BJ (cell line): ENCODE results near the gene AAMP. TPM values are rescaled to one million over a fixed set of nuclear protein-coding genes. Genes with fewer than 3 reads are reported as not detected.

Experiments
- CTCF ChIA-PET: fragments of 350-600 bp; formaldehyde crosslinking; extraction: SDS; loops from one replicate; lab custom pipeline; 2021; ENCODE audit warnings: antibody characterized with exemption, inconsistent platforms; lab: Yijun Ruan, JAX
- POLR2A ChIA-PET: fragments of 300-600 bp; sonication (Branson Sonifier 250); formaldehyde crosslinking; extraction: SDS; loops from one replicate; lab custom pipeline; 2021; ENCODE audit warnings: antibody characterized with exemption; lab: Charles Lee
- DNase-seq: peaks from one replicate; pipeline ENCODE4 v3.0.0-alpha.2; 2011; ENCODE audit warnings: low read depth
- H3K27me3 ChIP-seq: 2 replicates; pipeline ENCODE4 v1.6.0; 2011; ENCODE audit warnings: low read length; ENCODE audit not compliant: control insufficient read depth, insufficient read depth
- H3K36me3 ChIP-seq: 2 replicates; pipeline ENCODE4 v1.5.1; 2011; ENCODE audit warnings: low read length; ENCODE audit not compliant: control insufficient read depth, insufficient read depth
- H3K4me3 ChIP-seq: 2 replicates; pipeline ENCODE4 v1.5.1; 2011; ENCODE audit warnings: low read depth, mild to moderate bottlenecking, control low read depth, low read length
- CTCF ChIP-seq: IDR thresholded peaks from 2 replicates; pipeline ENCODE4 v1.5.1; 2011; ENCODE audit warnings: low read depth, mild to moderate bottlenecking, control low read depth, inconsistent platforms, low read length, moderate library complexity; ENCODE audit not compliant: insufficient read depth
- polyA plus RNA-seq: library from polyadenylated mRNA; depleted of rRNA; stranded (reverse); fragments of >200 nt; gene quantifications from 2 replicates; pipeline ENCODE4 v1.2.3, GENCODE V29; 2011

The AAMP gene
- polyA plus RNA-seq, 1 experiment = 84.9 TPM

- POLR2A ChIA-PET = no interaction called here
- no peak overlapping the region for H3K4me3 ChIP-seq
- peaks cover 33% of the 10 kb centered on the region for H3K36me3 ChIP-seq
- DNase-seq = no peak
- CTCF ChIA-PET = no interaction called here
- no peaks in the 10 kb centered on the region for H3K27me3 ChIP-seq
- TF ChIP-seq CTCF = 0 out of 2 replicates have a peak, but pooled peaks have one; percentile 9
Measured at GRCh38 chr2:218263817-218264641, 5.9 kb downstream of the AAMP start.

DNA sequence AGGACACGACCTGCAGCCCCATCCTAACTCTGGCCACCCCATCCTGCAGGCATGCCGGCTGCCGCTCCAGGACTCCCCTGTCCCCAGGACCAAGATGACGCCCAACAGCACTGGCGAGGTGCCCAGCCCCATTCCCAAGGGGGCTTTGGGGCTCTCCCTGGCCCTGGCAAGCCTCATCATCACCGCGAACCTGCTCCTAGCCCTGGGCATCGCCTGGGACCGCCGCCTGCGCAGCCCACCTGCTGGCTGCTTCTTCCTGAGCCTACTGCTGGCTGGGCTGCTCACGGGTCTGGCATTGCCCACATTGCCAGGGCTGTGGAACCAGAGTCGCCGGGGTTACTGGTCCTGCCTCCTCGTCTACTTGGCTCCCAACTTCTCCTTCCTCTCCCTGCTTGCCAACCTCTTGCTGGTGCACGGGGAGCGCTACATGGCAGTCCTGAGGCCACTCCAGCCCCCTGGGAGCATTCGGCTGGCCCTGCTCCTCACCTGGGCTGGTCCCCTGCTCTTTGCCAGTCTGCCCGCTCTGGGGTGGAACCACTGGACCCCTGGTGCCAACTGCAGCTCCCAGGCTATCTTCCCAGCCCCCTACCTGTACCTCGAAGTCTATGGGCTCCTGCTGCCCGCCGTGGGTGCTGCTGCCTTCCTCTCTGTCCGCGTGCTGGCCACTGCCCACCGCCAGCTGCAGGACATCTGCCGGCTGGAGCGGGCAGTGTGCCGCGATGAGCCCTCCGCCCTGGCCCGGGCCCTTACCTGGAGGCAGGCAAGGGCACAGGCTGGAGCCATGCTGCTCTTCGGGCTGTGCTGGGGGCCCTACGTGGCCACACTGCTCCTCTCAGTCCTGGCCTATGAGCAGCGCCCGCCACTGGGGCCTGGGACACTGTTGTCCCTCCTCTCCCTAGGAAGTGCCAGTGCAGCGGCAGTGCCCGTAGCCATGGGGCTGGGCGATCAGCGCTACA lies 7.0 kb downstream of the AAMP start:
- Histone ChIP-seq H3K4me3 (no peak overlapping the region), H3K36me3 (peaks cover 33% of the 10 kb centered on the region), H3K27me3 (no peaks in the 10 kb centered on the region)
- DNase-seq = no peak
- no peak for TF ChIP-seq CTCF
- POLR2A ChIA-PET = no interaction called here
- CTCF ChIA-PET = interaction anchor here (0.9 to 1.4 kb wide), 4 partner anchors 9 to 77 kb away, joined by 3 to 4 read pairs (median 3); no protein-coding TSS in a partner anchor

GRCh38 chr2:218262237-218262600 lies 7.7 kb downstream of the AAMP start:
- H3K36me3 ChIP-seq = peaks cover 29% of the 10 kb centered on the region

GRCh38 chr2:218261423-218262236 lies 8.3 kb downstream of the AAMP start:
- Histone ChIP-seq H3K36me3 (peaks cover 25% of the 10 kb centered on the region), H3K4me3 (no peak overlapping the region), H3K27me3 (no peaks in the 10 kb centered on the region)
- POLR2A ChIA-PET = no interaction called here
- no peak for TF ChIP-seq CTCF
- CTCF ChIA-PET = interaction anchor here (0.9 to 1.4 kb wide), 4 partner anchors 10 to 76 kb away, joined by 3 to 4 read pairs (median 3); no protein-coding TSS in a partner anchor
- DNase-seq = no peak

More at GRCh38 chr2:218262237-218262600, 7.7 kb downstream of the AAMP start:
- TF ChIP-seq CTCF = no peak
- ChIA-PET POLR2A (no interaction called here), CTCF (interaction anchor here (0.9 to 1.4 kb wide), 4 partner anchors 9 to 76 kb away, joined by 3 to 4 read pairs (median 3); no protein-coding TSS in a partner anchor)
- DNase-seq = no peak
- Histone ChIP-seq H3K27me3 (no peaks in the 10 kb centered on the region), H3K4me3 (no peak overlapping the region)
